SKM-1 (cell line): ENCODE measurements around the gene ZNF74.
"Not testable (repeated sequence)": the region's sequence is repeated elsewhere in the genome, so short reads cannot be mapped to it uniquely, and the experiment has no call there.

Experiments
- DNase-seq: peaks from one replicate; lab custom pipeline; 2025; ENCODE audit not compliant: unreplicated experiment; lab: John Stamatoyannopoulos, UW

The ZNF74 gene

DNA sequence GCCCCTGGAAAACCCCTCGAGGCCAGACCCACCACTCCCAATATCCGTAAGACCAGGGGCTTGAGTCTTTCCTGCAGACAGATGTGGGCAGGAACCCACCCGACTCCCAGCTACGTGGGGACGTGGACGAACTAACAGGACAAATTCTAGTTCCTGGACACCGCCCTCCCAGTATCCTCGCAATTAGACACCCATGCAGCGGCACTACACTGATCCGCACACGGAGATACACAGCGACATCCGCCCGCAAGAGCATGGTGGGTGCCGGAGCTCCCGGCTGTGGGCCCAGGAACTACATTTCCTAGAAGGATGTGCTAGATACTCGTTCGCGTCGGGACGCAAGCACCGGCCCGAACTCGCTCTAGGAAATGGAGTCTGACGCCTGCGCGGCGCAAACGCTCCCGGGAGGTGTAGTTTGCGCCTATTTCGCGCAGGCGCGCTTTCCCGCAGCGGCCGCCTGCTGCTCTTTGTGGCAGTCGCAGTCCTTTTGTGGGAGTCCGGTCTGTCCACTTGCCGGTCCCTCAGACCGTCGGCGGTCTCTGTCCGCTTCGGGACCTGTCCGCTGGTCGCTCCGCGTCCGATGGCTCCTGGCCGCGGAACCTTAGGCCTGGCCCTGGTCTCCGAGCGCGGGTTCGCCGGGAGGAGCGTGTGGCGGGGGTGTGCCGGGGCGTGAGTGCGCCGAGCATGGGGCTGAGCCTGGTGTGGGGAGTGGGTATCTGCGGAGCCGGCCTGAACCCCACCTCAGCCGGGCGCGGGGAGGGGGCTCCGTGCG lies at the start of gene ZNF74:
ZNF74 (plus strand) TSS at position 447 of the 772 bp plus-strand sequence. CDS start 478 bp downstream, outside the sequence.
- peak; percentile 89 for DNase-seq

DNA sequence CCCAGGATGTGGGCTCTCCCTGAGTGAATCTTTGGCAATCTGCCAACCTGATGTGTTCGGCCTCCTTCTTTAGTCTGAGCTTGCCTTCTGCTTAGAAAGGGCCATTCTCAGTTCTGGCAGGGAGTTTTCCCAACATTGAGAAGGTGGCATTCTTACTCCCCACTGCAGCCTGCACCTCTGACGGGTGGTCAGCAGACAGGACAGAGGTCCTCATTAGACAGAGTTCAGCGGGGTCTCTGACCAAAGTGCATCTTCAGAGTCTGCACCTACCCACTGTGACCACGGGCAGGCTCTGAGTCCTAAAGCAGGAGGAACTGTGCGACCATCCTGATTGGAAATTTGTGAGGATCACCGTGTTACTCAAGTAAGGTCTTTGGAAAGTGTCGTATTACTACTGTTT lies 47.4 kb upstream of the ZNF74 start:
- DNase-seq = not testable (repeated sequence)

DNA sequence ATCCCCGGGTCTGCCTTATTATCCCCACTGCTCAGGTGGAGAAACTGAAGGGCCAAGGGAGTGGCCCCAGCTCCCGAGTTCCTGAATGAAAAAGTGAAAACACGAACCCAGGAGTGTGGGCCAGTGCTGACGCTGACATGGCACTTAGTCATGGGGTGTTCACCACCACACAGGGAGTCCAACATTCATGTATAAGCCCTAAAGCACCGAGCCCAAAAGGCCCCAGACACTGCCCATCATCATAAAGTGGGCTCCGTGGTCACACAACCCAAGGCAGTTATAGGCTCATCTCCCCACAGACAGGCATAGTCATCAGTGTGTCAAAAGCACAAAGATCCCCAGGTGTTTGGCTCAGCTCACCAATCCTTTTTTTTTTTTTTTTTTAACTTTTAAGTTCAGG lies 41.4 kb upstream of the ZNF74 start:
- not testable (repeated sequence) for DNase-seq

DNA sequence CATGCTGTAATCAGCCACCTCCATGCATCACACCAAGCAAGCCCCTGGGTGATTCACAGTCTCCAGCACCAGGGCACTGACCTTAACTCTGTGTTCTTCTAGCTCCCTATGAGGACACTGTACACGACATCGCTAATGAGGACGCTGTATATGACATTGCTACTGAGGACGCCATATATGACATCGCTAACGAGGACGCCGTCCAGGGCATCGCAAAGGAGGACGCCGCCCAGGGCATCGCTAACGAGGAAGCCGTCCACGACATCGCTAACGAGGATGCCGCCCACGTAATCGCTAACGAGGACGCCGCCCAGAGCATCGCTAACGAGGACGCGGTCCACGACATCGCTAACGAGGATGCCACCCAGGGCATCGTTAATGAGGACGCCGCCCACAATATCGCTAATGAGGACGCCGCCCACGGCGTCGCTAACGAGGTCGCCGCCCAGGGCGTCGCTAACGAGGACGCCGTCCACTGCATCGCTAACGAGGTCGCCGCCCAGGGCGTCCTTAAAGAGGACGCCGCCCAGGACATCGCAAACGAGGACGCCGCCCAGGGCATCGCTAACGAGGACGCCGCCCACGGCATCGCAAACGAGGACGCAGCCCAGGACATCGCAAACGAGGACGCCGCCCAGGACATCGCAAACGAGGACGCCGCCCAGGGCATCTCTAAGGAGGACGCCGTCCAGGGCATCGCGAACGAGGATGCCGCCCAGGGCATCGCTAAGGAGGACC lies 39.5 kb upstream of the ZNF74 start:
- no peak for DNase-seq

DNA sequence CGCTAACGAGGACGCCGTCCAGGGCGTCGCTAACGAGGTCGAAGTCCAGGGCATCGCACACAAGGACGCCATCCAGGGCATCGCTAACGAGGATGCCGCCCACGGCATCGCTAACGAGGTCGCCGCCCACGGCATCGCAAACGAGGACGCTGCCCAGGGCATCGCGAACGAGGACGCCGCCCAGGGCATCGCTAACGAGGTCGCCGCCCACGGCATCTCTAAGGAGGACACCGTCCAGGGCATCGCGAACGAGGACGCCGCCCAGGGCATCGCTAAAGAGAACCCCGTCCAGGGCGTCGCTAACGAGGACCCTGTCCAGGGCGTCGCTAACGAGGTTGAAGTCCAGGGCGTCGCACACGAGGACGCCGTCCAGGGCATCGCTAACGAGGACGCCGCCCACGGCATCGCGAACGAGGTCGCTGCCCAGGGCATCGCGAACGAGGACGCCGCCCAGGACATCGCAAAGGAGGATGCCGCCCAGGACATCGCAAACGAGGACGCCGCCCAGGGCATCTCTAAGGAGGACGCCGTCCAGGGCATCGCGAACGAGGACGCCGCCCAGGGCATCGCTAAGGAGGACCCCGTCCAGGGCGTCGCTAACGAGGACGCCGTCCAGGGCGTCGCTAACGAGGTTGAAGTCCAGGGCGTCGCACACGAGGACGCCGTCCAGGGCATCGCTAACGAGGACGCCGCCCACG lies 37.9 kb upstream of the ZNF74 start:
- not testable (repeated sequence) for DNase-seq

GRCh38 chr22:20356906-20357305 lies 37.0 kb upstream of the ZNF74 start:
- DNase-seq = not testable (repeated sequence)

- not testable (repeated sequence) for DNase-seq
These were observed 36.0 kb upstream of the ZNF74 start for GRCh38 chr22:20357967-20358366.

- DNase-seq = not testable (repeated sequence)
These were observed 35.3 kb upstream of the ZNF74 start for GRCh38 chr22:20358503-20359239.

DNA sequence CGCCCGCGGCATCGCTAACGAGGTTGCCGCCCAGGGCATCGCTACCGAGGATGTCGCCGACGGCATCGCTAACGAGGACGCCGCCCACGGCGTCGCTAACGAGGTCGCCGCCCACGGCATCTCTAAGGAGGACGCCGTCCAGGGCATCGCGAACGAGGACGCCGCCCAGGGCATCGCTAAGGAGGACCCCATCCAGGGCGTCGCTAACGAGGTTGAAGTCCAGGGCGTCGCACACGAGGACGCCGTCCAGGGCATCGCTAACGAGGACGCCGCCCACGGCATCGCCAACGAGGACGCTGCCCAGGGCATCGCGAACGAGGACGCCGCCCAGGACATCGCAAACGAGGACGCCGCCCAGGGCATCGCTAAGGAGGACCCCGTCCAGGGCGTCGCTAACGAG lies 33.7 kb upstream of the ZNF74 start:
- not testable (repeated sequence) for DNase-seq

- DNase-seq = not testable (repeated sequence)
These were observed 32.8 kb upstream of the ZNF74 start for GRCh38 chr22:20360866-20361751.

DNA sequence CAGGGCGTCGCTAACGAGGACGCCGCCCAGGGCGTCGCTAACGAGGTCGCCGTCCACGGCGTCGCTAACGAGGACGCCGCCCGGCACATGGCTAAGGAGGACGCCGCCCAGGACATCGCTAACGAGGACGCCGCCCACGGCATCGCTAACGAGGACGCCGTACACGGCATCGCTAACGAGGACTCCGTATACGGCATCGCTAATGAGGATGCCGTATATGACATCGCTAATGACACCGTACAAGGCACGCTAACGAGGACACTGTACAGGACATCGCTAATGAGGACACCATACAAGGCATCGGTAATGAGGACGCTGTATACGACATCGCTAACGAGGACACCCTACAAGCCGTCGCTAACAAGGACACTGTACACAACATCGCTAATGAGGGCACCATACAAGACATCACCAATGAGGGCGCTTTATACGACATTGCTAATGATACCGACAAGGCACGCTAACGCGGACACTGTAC lies 32.2 kb upstream of the ZNF74 start:
- DNase-seq = not testable (repeated sequence)

DNA sequence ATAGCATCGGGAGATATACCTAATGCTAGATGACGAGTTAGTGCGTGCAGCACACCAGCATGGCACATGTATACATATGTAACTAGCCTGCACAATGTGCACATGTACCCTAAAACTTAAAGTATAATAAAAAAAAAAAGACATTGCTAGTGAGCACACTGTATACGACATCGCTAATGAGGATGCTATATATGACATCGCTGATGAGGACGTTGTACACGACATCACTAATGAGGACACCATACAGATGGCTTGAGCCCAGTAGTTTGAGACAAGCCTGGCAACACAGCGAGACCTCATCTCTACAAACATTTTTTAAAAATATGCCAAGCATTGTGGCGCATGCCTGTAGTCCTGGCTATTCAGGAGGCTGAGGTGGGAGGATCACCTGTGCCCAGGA lies 31.5 kb upstream of the ZNF74 start:
- DNase-seq = not testable (repeated sequence)

GRCh38 chr22:20364335-20365260 lies 29.4 kb upstream of the ZNF74 start:
- DNase-seq = not testable (repeated sequence)

GRCh38 chr22:20366841-20367240 lies 27.1 kb upstream of the ZNF74 start:
- DNase-seq = not testable (repeated sequence)

DNA sequence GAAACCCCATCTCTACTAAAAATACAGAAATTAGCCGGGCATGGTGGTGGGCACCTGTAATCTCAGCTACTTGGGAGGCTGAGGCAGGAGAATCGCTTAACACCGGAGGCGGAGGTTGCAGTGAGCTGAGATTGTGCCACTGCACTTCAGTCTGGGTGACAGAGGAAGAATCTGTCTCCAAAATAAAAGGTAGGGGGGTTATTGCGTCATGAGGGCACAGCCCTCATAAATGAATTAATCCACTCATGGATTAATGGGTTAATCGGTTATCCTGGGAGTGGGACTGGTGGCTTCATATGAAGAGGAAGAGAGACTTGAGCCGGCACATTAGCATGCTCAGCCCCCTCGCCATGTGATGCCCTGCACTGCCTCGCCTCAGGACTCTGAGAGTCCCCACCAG lies 25.1 kb upstream of the ZNF74 start:
- DNase-seq = not testable (repeated sequence)

GRCh38 chr22:20371687-20372086 lies 22.3 kb upstream of the ZNF74 start:
- not testable (repeated sequence) for DNase-seq

DNA sequence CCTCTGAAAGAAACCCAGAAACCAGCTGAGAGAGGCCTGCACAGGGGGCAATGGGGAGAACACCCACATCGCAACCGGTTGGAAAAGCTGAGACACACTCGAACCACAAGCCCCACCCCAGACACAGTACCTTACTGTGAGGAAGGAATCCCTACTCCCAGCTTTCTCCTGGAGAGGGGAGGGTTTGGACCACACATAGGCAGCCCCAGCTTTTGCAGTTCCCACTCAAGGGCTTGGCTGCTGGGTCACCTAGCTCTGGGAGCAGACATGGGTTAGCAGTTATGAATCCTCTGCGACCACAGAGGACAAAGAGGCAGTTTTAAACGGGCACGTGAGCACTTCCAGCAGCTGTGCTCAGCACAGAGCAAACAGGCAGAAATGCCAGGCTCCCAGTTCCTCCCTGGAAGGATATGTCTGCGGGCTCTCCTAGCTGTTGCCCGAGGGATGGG lies 21.5 kb upstream of the ZNF74 start:
- not testable (repeated sequence) for DNase-seq

GRCh38 chr22:20373195-20373706 lies 20.7 kb upstream of the ZNF74 start:
- not testable (repeated sequence) for DNase-seq
